T-helper 1 cell treated with Interleukin-12 subunit alpha and Interleukin-12 subunit beta and Interleukin-4 antibody, amounts not matched to agents 30 μg/mL and 1 μg/mL, for 36 hours (primary cell): Measurements from ENCODE around the gene CLPTM1L.

ENCODE experiments used
- H3K27ac Mint-ChIP-seq: one replicate; pipeline ENCODE4 v1.8.0; 2021; ENCODE audit warnings: mild to moderate bottlenecking, mixed read lengths
- H3K27me3 Mint-ChIP-seq: one replicate; pipeline ENCODE4 v1.8.0; 2021; ENCODE audit warnings: low read depth, mixed read lengths
- H3K36me3 Mint-ChIP-seq: one replicate; pipeline ENCODE4 v1.8.0; 2021; ENCODE audit warnings: low read depth, mixed read lengths
- H3K4me1 Mint-ChIP-seq: one replicate; pipeline ENCODE4 v1.8.0; 2021; ENCODE audit warnings: low read depth, mixed read lengths
- H3K4me3 Mint-ChIP-seq: one replicate; pipeline ENCODE4 v1.8.0; 2021; ENCODE audit warnings: mild to moderate bottlenecking, moderate library complexity, mixed read lengths
- H3K9me3 Mint-ChIP-seq: one replicate; pipeline ENCODE4 v1.8.0; 2021; ENCODE audit warnings: mixed read lengths

Gene CLPTM1L

DNA sequence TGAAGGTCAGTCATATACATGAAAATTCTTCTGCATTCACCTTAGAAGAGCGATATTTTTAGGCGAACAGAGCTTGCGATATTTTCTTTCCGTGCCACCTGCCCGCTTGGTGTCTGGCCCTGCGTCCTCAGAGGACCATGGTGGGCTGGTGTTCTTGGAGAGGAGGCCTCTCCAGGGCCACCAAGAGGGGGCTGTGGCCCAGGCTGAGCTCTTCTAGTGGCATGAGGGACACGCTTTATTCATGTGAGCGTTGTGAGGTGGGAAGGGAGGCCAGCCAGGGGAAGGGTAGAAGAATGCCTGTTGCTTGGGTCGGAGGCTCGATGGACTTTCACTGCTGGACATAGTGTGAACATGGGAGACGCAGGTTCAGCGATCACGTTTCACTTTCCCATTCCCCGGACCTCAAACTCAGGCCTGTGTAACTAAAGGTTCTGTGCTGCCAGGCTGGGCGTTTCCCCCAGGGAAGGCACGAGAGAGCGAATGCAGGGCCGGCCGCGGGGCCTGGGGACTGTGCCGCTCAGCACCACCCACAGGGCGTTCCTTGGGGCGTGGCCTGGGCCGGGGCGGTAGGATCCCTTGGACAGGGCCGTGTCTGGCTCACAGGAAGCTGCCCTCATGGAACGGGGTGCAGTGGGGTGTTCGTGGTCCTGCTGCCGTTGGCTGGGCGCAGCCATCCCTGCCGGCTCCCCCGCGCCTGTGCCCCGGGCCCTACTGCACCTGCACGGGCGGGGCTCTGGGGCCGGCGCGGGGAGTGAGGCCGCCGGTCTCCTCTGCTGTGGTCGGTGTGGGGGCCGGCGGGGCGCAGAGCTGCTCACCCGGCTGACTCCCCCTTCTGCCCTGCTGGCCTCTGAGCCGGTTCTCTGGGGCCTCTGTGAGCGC, 40.7 kb upstream of the CLPTM1L start:
- H3K4me1 Mint-ChIP-seq: peaks cover 17% of the 10 kb centered on the region
- H3K36me3 Mint-ChIP-seq: no peaks in the 10 kb centered on the region

GRCh38 chr5:1384521-1384920, 39.6 kb upstream of the CLPTM1L start:
- Mint-ChIP-seq H3K9me3 (no peaks in the 10 kb centered on the region), H3K4me1 (peaks cover 20% of the 10 kb centered on the region), H3K4me3 (no peak overlapping the region), H3K36me3 (no peaks in the 10 kb centered on the region), H3K27me3 (peaks cover 13% of the 10 kb centered on the region), H3K27ac (no peak overlapping the region)

More for the DNA sequence above, 40.7 kb upstream of the CLPTM1L start:
- Mint-ChIP-seq H3K4me3 (peak overlapping the region; percentile 95), H3K27ac (peak overlapping the region; percentile 98), H3K9me3 (no peaks in the 10 kb centered on the region), H3K27me3 (peaks cover 13% of the 10 kb centered on the region)

GRCh38 chr5:1383886-1384401, 39.0 kb upstream of the CLPTM1L start:
- no peaks in the 10 kb centered on the region for H3K9me3 Mint-ChIP-seq
- peak overlapping the region; percentile 49 for H3K27ac Mint-ChIP-seq
- no peaks in the 10 kb centered on the region for H3K36me3 Mint-ChIP-seq
- peaks cover 9% of the 10 kb centered on the region for H3K27me3 Mint-ChIP-seq
- peaks cover 22% of the 10 kb centered on the region for H3K4me1 Mint-ChIP-seq
- H3K4me3 Mint-ChIP-seq: no peak overlapping the region

GRCh38 chr5:1383344-1383743, 38.4 kb upstream of the CLPTM1L start:
- H3K36me3 Mint-ChIP-seq: no peaks in the 10 kb centered on the region
- no peak overlapping the region for H3K4me3 Mint-ChIP-seq

GRCh38 chr5:1382248-1382700, 37.4 kb upstream of the CLPTM1L start:
- Mint-ChIP-seq H3K4me3 (no peak overlapping the region), H3K27ac (no peak overlapping the region), H3K36me3 (no peaks in the 10 kb centered on the region), H3K9me3 (no peaks in the 10 kb centered on the region), H3K27me3 (no peaks in the 10 kb centered on the region), H3K4me1 (peaks cover 22% of the 10 kb centered on the region)

More at GRCh38 chr5:1383344-1383743, 38.4 kb upstream of the CLPTM1L start:
- no peaks in the 10 kb centered on the region for H3K9me3 Mint-ChIP-seq
- H3K27ac Mint-ChIP-seq: no peak overlapping the region
- peaks cover 22% of the 10 kb centered on the region for H3K4me1 Mint-ChIP-seq
- H3K27me3 Mint-ChIP-seq: peaks cover 3% of the 10 kb centered on the region

DNA sequence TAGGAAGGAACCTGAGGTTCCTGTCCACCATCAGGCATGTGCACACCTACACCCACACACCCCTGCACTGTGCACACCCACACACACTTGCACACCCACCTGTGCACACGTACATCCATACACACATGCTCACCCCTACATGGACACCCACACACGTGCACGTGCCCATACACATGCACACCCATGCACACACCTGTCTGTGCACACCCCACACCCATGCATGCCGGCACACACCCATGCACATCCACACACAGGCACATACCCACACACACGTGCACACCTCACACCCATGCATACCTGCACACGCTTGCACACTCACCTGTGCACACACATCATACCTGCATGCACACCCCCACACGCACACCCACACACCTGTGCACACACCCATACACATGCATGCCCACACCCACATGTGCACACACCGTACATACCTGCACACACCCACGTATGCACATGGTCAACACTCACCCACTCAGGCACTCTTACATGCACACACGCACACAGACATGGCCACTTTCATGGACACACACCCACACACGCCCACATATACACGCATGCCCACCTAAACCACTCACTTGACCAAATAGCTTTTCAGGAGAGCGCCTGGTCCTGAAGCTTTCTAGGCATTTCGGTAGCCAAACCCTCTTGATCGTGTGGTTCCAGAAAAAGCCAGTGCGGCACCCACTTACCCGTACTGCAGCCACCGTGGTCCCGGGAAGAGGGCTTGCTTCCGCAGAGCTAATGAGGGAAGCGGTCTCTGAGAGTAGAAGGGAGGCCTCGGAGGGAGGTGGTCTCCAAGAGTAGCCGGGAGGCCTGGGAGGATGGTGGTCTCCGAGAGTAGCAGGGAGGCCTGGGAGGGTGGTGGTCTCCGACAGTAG, 36.7 kb upstream of the CLPTM1L start:
- no peaks in the 10 kb centered on the region for H3K9me3 Mint-ChIP-seq
- no peaks in the 10 kb centered on the region for H3K36me3 Mint-ChIP-seq
- H3K4me3 Mint-ChIP-seq: no peak overlapping the region
- peaks cover 17% of the 10 kb centered on the region for H3K4me1 Mint-ChIP-seq
- H3K27ac Mint-ChIP-seq: no peak overlapping the region
- no peaks in the 10 kb centered on the region for H3K27me3 Mint-ChIP-seq

DNA sequence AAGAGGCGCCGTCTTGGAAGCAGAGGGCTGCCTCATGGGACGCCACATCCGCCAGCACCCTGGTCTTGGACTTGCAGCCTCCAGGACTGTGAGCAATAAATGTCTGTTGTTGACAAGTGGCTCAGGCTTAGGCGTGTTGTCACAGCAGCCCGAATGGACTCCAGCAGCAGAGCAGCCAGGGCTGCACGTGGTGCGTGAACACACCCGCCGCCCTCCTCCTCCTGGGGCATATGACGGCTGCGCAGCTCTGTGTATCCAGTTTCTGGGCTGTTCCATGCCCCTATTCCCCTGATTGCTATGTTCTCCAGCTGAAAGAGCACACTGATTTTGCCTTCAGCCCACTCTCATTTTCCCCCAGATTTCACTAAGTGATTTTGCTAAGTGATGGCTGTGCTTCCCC, 36.0 kb upstream of the CLPTM1L start:
- Mint-ChIP-seq H3K27ac (no peak overlapping the region), H3K9me3 (no peaks in the 10 kb centered on the region), H3K4me1 (peaks cover 15% of the 10 kb centered on the region), H3K36me3 (no peaks in the 10 kb centered on the region), H3K4me3 (no peak overlapping the region), H3K27me3 (no peaks in the 10 kb centered on the region)

- no peaks in the 10 kb centered on the region for H3K9me3 Mint-ChIP-seq
- peaks cover 11% of the 10 kb centered on the region for H3K4me1 Mint-ChIP-seq
- no peaks in the 10 kb centered on the region for H3K36me3 Mint-ChIP-seq
- H3K27me3 Mint-ChIP-seq: no peaks in the 10 kb centered on the region
- peak overlapping the region; percentile 67 for H3K27ac Mint-ChIP-seq
- peak overlapping the region; percentile 75 for H3K4me3 Mint-ChIP-seq
These were observed 35.3 kb upstream of the CLPTM1L start for GRCh38 chr5:1380011-1380817.

DNA sequence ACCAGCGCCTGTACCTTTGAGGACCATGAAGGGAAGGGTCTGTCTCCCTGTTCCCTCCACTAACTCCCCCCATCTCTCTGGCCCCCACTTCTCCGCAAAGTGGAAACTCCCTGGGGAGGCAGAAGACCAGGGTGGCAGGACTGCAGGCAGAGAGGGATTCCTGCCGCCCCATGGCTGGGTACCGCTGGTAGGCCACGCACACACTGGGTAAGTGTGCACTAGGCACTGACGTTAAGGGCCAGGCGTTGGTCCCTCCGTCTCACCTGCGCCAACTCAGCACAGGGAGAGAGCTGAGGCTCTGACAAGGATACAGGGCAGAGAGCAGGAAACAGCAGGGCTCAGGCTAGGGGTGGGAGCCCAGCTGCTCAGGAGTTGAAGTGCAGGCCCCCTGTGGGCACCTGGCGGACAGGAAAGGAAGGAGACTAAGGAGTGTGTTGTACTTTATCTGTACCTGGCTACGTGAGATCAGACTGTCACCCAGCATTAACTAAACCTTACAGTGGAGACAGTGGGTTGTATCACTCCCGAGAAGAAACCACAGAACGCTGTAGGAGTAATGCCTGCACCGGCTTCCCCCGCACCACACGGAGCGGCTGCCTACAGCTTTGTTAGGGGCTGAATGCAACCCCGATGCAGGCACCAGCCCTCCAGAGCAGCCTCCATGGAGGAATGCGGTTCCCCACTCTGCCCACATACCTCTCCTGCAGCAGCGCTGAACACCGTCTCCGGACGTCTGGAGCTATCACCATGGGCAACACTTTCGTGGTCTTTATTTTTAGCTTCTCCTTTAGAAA, 34.2 kb upstream of the CLPTM1L start:
- H3K27me3 Mint-ChIP-seq: no peaks in the 10 kb centered on the region
- peaks cover 9% of the 10 kb centered on the region for H3K4me1 Mint-ChIP-seq
- no peaks in the 10 kb centered on the region for H3K9me3 Mint-ChIP-seq
- no peak overlapping the region for H3K4me3 Mint-ChIP-seq
- H3K27ac Mint-ChIP-seq: no peak overlapping the region
- no peaks in the 10 kb centered on the region for H3K36me3 Mint-ChIP-seq

GRCh38 chr5:1378096-1378495, 33.2 kb upstream of the CLPTM1L start:
- no peak overlapping the region for H3K4me3 Mint-ChIP-seq
- no peak overlapping the region for H3K27ac Mint-ChIP-seq
- H3K4me1 Mint-ChIP-seq: peaks cover 9% of the 10 kb centered on the region
- no peaks in the 10 kb centered on the region for H3K36me3 Mint-ChIP-seq
- H3K27me3 Mint-ChIP-seq: no peaks in the 10 kb centered on the region
- H3K9me3 Mint-ChIP-seq: no peaks in the 10 kb centered on the region

DNA sequence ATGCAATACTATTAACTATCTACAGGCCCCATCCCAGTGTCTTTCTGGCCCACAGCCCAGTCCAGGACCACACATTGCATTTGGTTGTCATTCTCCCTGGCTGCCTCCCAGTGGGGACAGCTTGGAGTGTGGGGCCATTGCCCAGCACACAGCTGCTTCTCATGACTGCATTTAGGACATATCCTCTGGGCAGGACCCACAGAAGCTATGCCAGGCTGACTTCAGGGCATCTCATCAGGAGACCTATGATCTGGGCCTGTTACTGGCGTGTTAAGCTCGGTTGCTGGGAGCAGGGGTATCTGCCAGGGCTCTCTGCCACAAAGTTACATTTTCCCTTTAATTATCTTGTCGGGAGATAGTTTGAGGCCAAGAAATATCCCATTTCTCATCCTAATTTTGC, 32.1 kb upstream of the CLPTM1L start:
- H3K27me3 Mint-ChIP-seq: peaks cover 4% of the 10 kb centered on the region
- peaks cover 9% of the 10 kb centered on the region for H3K4me1 Mint-ChIP-seq
- no peaks in the 10 kb centered on the region for H3K36me3 Mint-ChIP-seq
- H3K4me3 Mint-ChIP-seq: no peak overlapping the region
- H3K9me3 Mint-ChIP-seq: no peaks in the 10 kb centered on the region
- no peak overlapping the region for H3K27ac Mint-ChIP-seq

- Mint-ChIP-seq H3K36me3 (no peaks in the 10 kb centered on the region), H3K4me3 (no peak overlapping the region), H3K27me3 (peaks cover 4% of the 10 kb centered on the region), H3K27ac (no peak overlapping the region), H3K9me3 (no peaks in the 10 kb centered on the region), H3K4me1 (peaks cover 5% of the 10 kb centered on the region)
These were observed 31.2 kb upstream of the CLPTM1L start for GRCh38 chr5:1375871-1376810.
